ENCODE results near the gene MORN1.

- no peak for TF ChIP-seq CTCF (conservative IDR thresholded peaks at IDR 0.05)
- no peak for TF ChIP-seq EZH2 (IDR thresholded peaks at IDR 0.05; ENCODE audit: low read depth)
Observed at GRCh38 chr1:2302292-2302925, 88.9 kb downstream of the MORN1 start.
